NCI-H1930 (cell line): Measurements from ENCODE around the gene GOLGA8O.
"Not testable (repeated sequence)": the region's sequence is repeated elsewhere in the genome, so short reads cannot be mapped to it uniquely, and the experiment has no call there.

Experiments
- DNase-seq, 2 experiments: peaks; one replicate each; lab custom pipeline; 2025; lab: John Stamatoyannopoulos, UW

Gene GOLGA8O

GRCh38 chr15:32455534-32455933 lies at the start of gene GOLGA8O:
Gene GOLGA8O (minus strand): TSS chr15:32455634. CDS start chr15:32455536, 98 bp downstream.
- not testable (repeated sequence) for DNase-seq

- not testable (repeated sequence) for DNase-seq
Measured at GRCh38 chr15:32504152-32504811, 48.8 kb upstream of the GOLGA8O start.

GRCh38 chr15:32502946-32503345 lies 47.5 kb upstream of the GOLGA8O start:
- DNase-seq, result not testable (repeated sequence)

- not testable (repeated sequence) for DNase-seq
Measured at GRCh38 chr15:32492768-32493167, 37.3 kb upstream of the GOLGA8O start.

- DNase-seq, result not testable (repeated sequence)
Measured at GRCh38 chr15:32486474-32486873, 31.0 kb upstream of the GOLGA8O start.

- DNase-seq, result not testable (repeated sequence)
Measured at GRCh38 chr15:32483377-32483776, 27.9 kb upstream of the GOLGA8O start.

GRCh38 chr15:32481683-32482082 lies 26.2 kb upstream of the GOLGA8O start:
- DNase-seq, result not testable (repeated sequence)

- DNase-seq, result not testable (repeated sequence)
Measured at GRCh38 chr15:32468076-32468475, 12.6 kb upstream of the GOLGA8O start.

- not testable (repeated sequence) for DNase-seq
Measured at GRCh38 chr15:32440445-32440977, 14.9 kb downstream of the GOLGA8O start.

GRCh38 chr15:32434102-32434963 lies 21.1 kb downstream of the GOLGA8O start:
- DNase-seq, result not testable (repeated sequence)

- not testable (repeated sequence) for DNase-seq
Measured at GRCh38 chr15:32427635-32428034, 27.8 kb downstream of the GOLGA8O start.

- DNase-seq, result not testable (repeated sequence)
Measured at GRCh38 chr15:32426511-32426910, 28.9 kb downstream of the GOLGA8O start.

- DNase-seq, result not testable (repeated sequence)
Measured at GRCh38 chr15:32407903-32408302, 47.5 kb downstream of the GOLGA8O start.

- not testable (repeated sequence) for DNase-seq
Measured at GRCh38 chr15:32403192-32403591, 52.2 kb downstream of the GOLGA8O start, which contains the start of gene GOLGA8K. Gene GOLGA8K (minus strand): TSS chr15:32403292. CDS start chr15:32403194, 98 bp downstream.

- DNase-seq, result not testable (repeated sequence)
Measured at GRCh38 chr15:32396522-32396921, 58.9 kb downstream of the GOLGA8O start.
